OCI-LY7 (cell line): ENCODE results near the gene YBX1. TPM values are rescaled to one million over a fixed set of nuclear protein-coding genes. Genes with fewer than 3 reads are reported as not detected.

Experiments used
- BruUV-seq: library from RNA; stranded (reverse); fragments of 400-500 nt; replicated peaks from 2 replicates; lab custom pipeline; 2021; lab: Mats Ljungman, UMichigan
- CTCF ChIA-PET: fragments of 300-600 bp; sonication (Branson Sonifier 250); formaldehyde crosslinking; loops from one replicate; lab custom pipeline; 2022; ENCODE audit warnings: antibody characterized with exemption; ENCODE audit not compliant: unreplicated experiment; lab: Charles Lee
- POLR2A ChIA-PET: fragments of 300-600 bp; sonication (Branson Sonifier 250); formaldehyde crosslinking; loops from one replicate; lab custom pipeline; 2022; ENCODE audit warnings: antibody characterized with exemption; lab: Charles Lee
- DNase-seq: peaks from one replicate; pipeline ENCODE4 v3.0.0-alpha.2; 2015; ENCODE audit warnings: low spot score
- H2AFZ ChIP-seq: fragments of 200-600 bp; sonication (generic), shearing (Covaris generic); 2 replicates; pipeline ENCODE4 v1.6.1; 2014; ENCODE audit warnings: mild to moderate bottlenecking, antibody characterized with exemption, low read length, moderate library complexity
- H3K27ac ChIP-seq: fragments of 200-600 bp; sonication (generic); 2 replicates; pipeline ENCODE4 v1.5.1; 2014; ENCODE audit warnings: mixed run types, low read depth, mild to moderate bottlenecking, moderate library complexity, low read length, inconsistent platforms; ENCODE audit not compliant: poor library complexity, severe bottlenecking
- H3K36me3 ChIP-seq: fragments of 200-600 bp; sonication (generic); 2 replicates; pipeline ENCODE4 v1.6.1; 2014; ENCODE audit warnings: mild to moderate bottlenecking, antibody characterized with exemption, low read length, moderate library complexity, mixed read lengths; ENCODE audit not compliant: insufficient read depth
- H3K4me1 ChIP-seq: fragments of 200-600 bp; sonication (generic); 2 replicates; pipeline ENCODE4 v1.5.1; 2014; ENCODE audit warnings: mild to moderate bottlenecking, low read length; ENCODE audit not compliant: insufficient read depth, poor library complexity, severe bottlenecking
- H3K4me2 ChIP-seq: fragments of 200-600 bp; sonication (generic); 2 replicates; pipeline ENCODE4 v1.6.1; 2014; ENCODE audit warnings: mild to moderate bottlenecking, low read length
- H3K4me3 ChIP-seq: fragments of 200-600 bp; sonication (generic); 2 replicates; pipeline ENCODE4 v1.5.1; 2014; ENCODE audit warnings: mild to moderate bottlenecking, low read depth, low read length; ENCODE audit not compliant: poor library complexity, severe bottlenecking
- H3K79me2 ChIP-seq: fragments of 200-600 bp; sonication (generic); 2 replicates; pipeline ENCODE4 v1.6.1; 2016; ENCODE audit warnings: low read depth, mild to moderate bottlenecking, low read length, moderate library complexity, mixed read lengths; ENCODE audit not compliant: insufficient read depth
- H3K9me2 ChIP-seq: fragments of 200-600 bp; sonication (generic); 2 replicates; pipeline ENCODE4 v1.6.1; 2016; ENCODE audit warnings: mild to moderate bottlenecking, low read length, mixed read lengths; ENCODE audit not compliant: insufficient read depth
- H3K9me3 ChIP-seq: fragments of 200-600 bp; sonication (generic); 2 replicates; pipeline ENCODE4 v1.6.1; 2014; ENCODE audit warnings: mild to moderate bottlenecking, mixed run types, low read length, mixed read lengths
- H4K20me1 ChIP-seq: fragments of 200-600 bp; sonication (generic); 2 replicates; pipeline ENCODE4 v1.6.1; 2014; ENCODE audit warnings: mild to moderate bottlenecking, antibody characterized with exemption, low read length, moderate library complexity, mixed read lengths; ENCODE audit not compliant: insufficient read depth
- EZH2phosphoT487 ChIP-seq: fragments of 200-600 bp; sonication (generic); IDR thresholded peaks from 2 replicates; pipeline ENCODE4 v1.6.1; 2018; ENCODE audit warnings: low read depth, borderline replicate concordance, mild to moderate bottlenecking, mixed run types, antibody characterized with exemption, low read length, moderate library complexity, mixed read lengths
- intact Hi-C: fragments of 100-400 bp; cut with micrococcal nuclease; formaldehyde crosslinking; loops from one replicate; pipeline ENCODE4 v1.10.0; 2022; ENCODE audit not compliant: unreplicated experiment
- total RNA-seq, 2 experiments: library from RNA; depleted of rRNA in 1 of 2; stranded (reverse); fragments of >200 nt in 1 of 2; shearing (Covaris generic) in 1 of 2; gene quantifications; 2 replicates each; pipeline ENCODE4 v1.2.3, GENCODE V29; 2014 to 2022
- TF ChIP-seq, protein P1 (sequence below): fragments of 200-600 bp; sonication (generic); conservative IDR thresholded peaks from 2 replicates; pipeline ENCODE4 v1.5.1; 2014; ENCODE audit warnings: mild to moderate bottlenecking, antibody characterized with exemption, low read length, moderate library complexity, mixed read lengths

Gene YBX1
- total RNA-seq, 2 experiments from 2014 or later: 750 to 956 TPM

- CTCF ChIA-PET: no interaction called here
- no peaks in the 10 kb centered on the region for H3K9me2 ChIP-seq
- peaks cover 6% of the 10 kb centered on the region; the same call in 1 of the 2 replicates for H3K36me3 ChIP-seq
- H2AFZ ChIP-seq: no peak overlapping the region
- H3K4me1 ChIP-seq: peaks cover 11% of the 10 kb centered on the region
- no peaks in the 10 kb centered on the region for H3K9me3 ChIP-seq
- no peaks in the 10 kb centered on the region for H4K20me1 ChIP-seq
- BruUV-seq: no TSS peak
- no peak overlapping the region for H3K4me2 ChIP-seq
- POLR2A ChIA-PET: no interaction called here
- H3K79me2 ChIP-seq: no peaks in the 10 kb centered on the region
- DNase-seq: no peak
- intact Hi-C loops: no loop called here
- no peak overlapping the region for H3K4me3 ChIP-seq
- H3K27ac ChIP-seq: no peak overlapping the region
- no peak for TF ChIP-seq EZH2phosphoT487
- TF ChIP-seq, protein P1, sequence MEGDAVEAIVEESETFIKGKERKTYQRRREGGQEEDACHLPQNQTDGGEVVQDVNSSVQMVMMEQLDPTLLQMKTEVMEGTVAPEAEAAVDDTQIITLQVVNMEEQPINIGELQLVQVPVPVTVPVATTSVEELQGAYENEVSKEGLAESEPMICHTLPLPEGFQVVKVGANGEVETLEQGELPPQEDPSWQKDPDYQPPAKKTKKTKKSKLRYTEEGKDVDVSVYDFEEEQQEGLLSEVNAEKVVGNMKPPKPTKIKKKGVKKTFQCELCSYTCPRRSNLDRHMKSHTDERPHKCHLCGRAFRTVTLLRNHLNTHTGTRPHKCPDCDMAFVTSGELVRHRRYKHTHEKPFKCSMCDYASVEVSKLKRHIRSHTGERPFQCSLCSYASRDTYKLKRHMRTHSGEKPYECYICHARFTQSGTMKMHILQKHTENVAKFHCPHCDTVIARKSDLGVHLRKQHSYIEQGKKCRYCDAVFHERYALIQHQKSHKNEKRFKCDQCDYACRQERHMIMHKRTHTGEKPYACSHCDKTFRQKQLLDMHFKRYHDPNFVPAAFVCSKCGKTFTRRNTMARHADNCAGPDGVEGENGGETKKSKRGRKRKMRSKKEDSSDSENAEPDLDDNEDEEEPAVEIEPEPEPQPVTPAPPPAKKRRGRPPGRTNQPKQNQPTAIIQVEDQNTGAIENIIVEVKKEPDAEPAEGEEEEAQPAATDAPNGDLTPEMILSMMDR: no peak
Measured at GRCh38 chr1:42740851-42741580, 58.8 kb downstream of the YBX1 start.

DNA sequence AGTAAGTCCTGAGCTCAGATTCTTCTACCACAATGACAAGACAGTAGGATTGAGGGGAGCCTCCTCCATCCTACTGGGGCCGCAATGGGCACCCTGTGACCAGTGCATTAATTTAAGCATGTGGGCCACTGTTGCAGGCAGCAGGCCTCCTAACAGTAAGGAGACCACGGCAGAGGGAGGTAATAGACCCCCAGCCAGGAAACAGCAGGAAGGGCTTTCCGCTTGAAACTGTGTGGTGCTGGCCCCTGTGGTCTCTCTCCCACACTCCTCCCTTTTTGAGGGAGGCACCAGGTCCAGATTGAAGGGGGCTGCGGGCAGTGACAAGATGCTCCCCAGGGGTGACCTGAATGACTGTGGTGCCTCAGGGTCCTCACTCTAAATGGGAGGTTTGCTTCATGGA is 59.5 kb downstream of the YBX1 start:
- TF ChIP-seq, protein P1: no peak
- no peak for TF ChIP-seq EZH2phosphoT487
- intact Hi-C loops: no loop called here
- DNase-seq: no peak
- H3K79me2 ChIP-seq: no peaks in the 10 kb centered on the region
- no TSS peak for BruUV-seq
- no peak overlapping the region for H3K4me3 ChIP-seq
- peaks cover 8% of the 10 kb centered on the region for H3K4me1 ChIP-seq
- no peaks in the 10 kb centered on the region for H3K9me2 ChIP-seq
- H3K36me3 ChIP-seq: peaks cover 11% of the 10 kb centered on the region; the same call in 1 of the 2 replicates
- no peaks in the 10 kb centered on the region for H4K20me1 ChIP-seq
- ChIA-PET CTCF (no interaction called here), POLR2A (no interaction called here)
- H2AFZ ChIP-seq: no peak overlapping the region
- H3K4me2 ChIP-seq: no peak overlapping the region
- H3K9me3 ChIP-seq: no peaks in the 10 kb centered on the region
- H3K27ac ChIP-seq: no peak overlapping the region

GRCh38 chr1:42742141-42742540 is 59.9 kb downstream of the YBX1 start:
- Histone ChIP-seq H3K9me2 (no peaks in the 10 kb centered on the region), H3K9me3 (no peaks in the 10 kb centered on the region), H3K4me2 (no peak overlapping the region), H2AFZ (no peak overlapping the region), H3K4me3 (no peak overlapping the region), H4K20me1 (no peaks in the 10 kb centered on the region), H3K4me1 (peaks cover 4% of the 10 kb centered on the region), H3K27ac (no peak overlapping the region), H3K36me3 (peaks cover 11% of the 10 kb centered on the region; the same call in 1 of the 2 replicates), H3K79me2 (no peaks in the 10 kb centered on the region)
- no peak for TF ChIP-seq EZH2phosphoT487
- TF ChIP-seq, protein P1: no peak
- ChIA-PET CTCF (no interaction called here), POLR2A (no interaction called here)
- no TSS peak for BruUV-seq
- DNase-seq: no peak
- intact Hi-C loops: no loop called here
